Measurements from ENCODE around the gene PTPRR.

The PTPRR gene

DNA sequence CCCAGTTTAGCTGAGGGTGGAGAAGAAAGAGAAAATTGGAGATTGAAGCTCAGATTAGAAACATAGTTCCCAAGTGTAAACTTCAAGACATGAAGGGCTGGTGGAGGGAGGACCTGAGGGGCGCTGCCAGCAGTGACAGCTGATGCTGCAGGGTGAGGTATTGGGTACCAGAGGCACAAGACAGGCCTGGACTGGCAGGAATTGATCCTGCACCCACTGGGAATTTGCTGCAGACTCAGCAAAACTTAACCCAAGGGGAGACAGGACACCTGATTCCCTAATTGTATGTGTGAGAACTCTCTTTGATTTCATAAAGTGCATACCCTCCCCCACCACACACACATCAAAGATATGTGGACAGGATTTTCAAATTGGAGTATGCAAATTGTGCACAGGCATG lies 11.6 kb downstream of the PTPRR start:
- Histone ChIP-seq H3K36me3 (ENCODE audit: insufficient read depth, low read depth, low read length) (no peaks in the 10 kb centered on the region), H3K27me3 (ENCODE audit: insufficient read depth, low read length) (no peaks in the 10 kb centered on the region), H3K27ac (ENCODE audit: low read length) (no peak overlapping the region), H3K9me3 (ENCODE audit: insufficient read depth, low read depth, low read length) (no peaks in the 10 kb centered on the region), H3K4me1 (ENCODE audit: insufficient read depth, low read length) (peaks cover 7% of the 10 kb centered on the region), H3K4me3 (ENCODE audit: low read length) (no peak overlapping the region), H3K9ac (ENCODE audit: low read depth, low read length) (no peak overlapping the region)

- Histone ChIP-seq H3K27me3 (ENCODE audit: insufficient read depth, low read length) (no peaks in the 10 kb centered on the region), H3K27ac (ENCODE audit: low read length) (no peak overlapping the region), H3K9me3 (ENCODE audit: insufficient read depth, low read depth, low read length) (no peaks in the 10 kb centered on the region), H3K4me1 (ENCODE audit: insufficient read depth, low read length) (peaks cover 7% of the 10 kb centered on the region), H3K9ac (ENCODE audit: low read depth, low read length) (no peak overlapping the region), H3K4me3 (ENCODE audit: low read length) (no peak overlapping the region), H3K36me3 (ENCODE audit: insufficient read depth, low read depth, low read length) (no peaks in the 10 kb centered on the region)
Measured at GRCh38 chr12:70907412-70907811, 13.1 kb downstream of the PTPRR start.

DNA sequence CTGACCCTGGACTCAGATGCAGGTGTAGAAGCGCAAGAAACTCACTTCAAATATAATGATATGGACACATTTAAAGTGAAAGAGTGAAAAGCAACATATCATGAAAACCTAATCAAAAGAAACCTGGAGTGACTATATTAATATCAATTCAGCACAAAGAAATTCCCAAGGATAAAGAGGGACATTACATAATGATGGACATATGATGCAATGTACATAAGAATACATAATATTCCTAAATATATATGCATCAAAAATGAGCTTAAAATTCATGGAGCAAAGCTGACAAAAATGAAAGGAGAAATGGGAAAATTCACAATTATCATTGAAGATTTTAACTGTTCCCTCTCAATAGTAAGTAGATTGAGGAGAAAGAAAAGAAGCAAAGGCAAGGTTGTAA lies 24.6 kb downstream of the PTPRR start:
- Histone ChIP-seq H3K36me3 (ENCODE audit: insufficient read depth, low read depth, low read length) (no peaks in the 10 kb centered on the region), H3K27ac (ENCODE audit: low read length) (no peak overlapping the region), H3K4me3 (ENCODE audit: low read length) (no peak overlapping the region), H3K4me1 (ENCODE audit: insufficient read depth, low read length) (no peaks in the 10 kb centered on the region), H3K9me3 (ENCODE audit: insufficient read depth, low read depth, low read length) (no peaks in the 10 kb centered on the region), H3K9ac (ENCODE audit: low read depth, low read length) (no peak overlapping the region), H3K27me3 (ENCODE audit: insufficient read depth, low read length) (no peaks in the 10 kb centered on the region)

- Histone ChIP-seq H3K36me3 (ENCODE audit: insufficient read depth, low read depth, low read length) (no peaks in the 10 kb centered on the region), H3K4me1 (ENCODE audit: insufficient read depth, low read length) (no peaks in the 10 kb centered on the region), H3K4me3 (ENCODE audit: low read length) (no peak overlapping the region), H3K27me3 (ENCODE audit: insufficient read depth, low read length) (no peaks in the 10 kb centered on the region), H3K9ac (ENCODE audit: low read depth, low read length) (no peak overlapping the region), H3K27ac (ENCODE audit: low read length) (no peak overlapping the region), H3K9me3 (ENCODE audit: insufficient read depth, low read depth, low read length) (no peaks in the 10 kb centered on the region)
Measured at GRCh38 chr12:70892593-70892992, 27.9 kb downstream of the PTPRR start.

GRCh38 chr12:70890895-70891832 lies 29.4 kb downstream of the PTPRR start:
- Histone ChIP-seq H3K4me1 (ENCODE audit: insufficient read depth, low read length) (no peaks in the 10 kb centered on the region), H3K36me3 (ENCODE audit: insufficient read depth, low read depth, low read length) (no peaks in the 10 kb centered on the region), H3K27ac (ENCODE audit: low read length) (no peak overlapping the region), H3K9me3 (ENCODE audit: insufficient read depth, low read depth, low read length) (no peaks in the 10 kb centered on the region), H3K27me3 (ENCODE audit: insufficient read depth, low read length) (no peaks in the 10 kb centered on the region), H3K4me3 (ENCODE audit: low read length) (no peak overlapping the region), H3K9ac (ENCODE audit: low read depth, low read length) (no peak overlapping the region)

- H3K9ac ChIP-seq (ENCODE audit: low read depth, low read length), result no peak overlapping the region
- H3K27me3 ChIP-seq (ENCODE audit: insufficient read depth, low read length), result no peaks in the 10 kb centered on the region
- H3K4me1 ChIP-seq (ENCODE audit: insufficient read depth, low read length), result no peaks in the 10 kb centered on the region
- H3K27ac ChIP-seq (ENCODE audit: low read length), result no peak overlapping the region
- no peak overlapping the region for H3K4me3 ChIP-seq (ENCODE audit: low read length)
- H3K36me3 ChIP-seq (ENCODE audit: insufficient read depth, low read depth, low read length), result no peaks in the 10 kb centered on the region
- H3K9me3 ChIP-seq (ENCODE audit: insufficient read depth, low read depth, low read length), result no peaks in the 10 kb centered on the region
Measured at GRCh38 chr12:70885956-70886355, 34.6 kb downstream of the PTPRR start.

GRCh38 chr12:70883855-70884254 lies 36.7 kb downstream of the PTPRR start:
- no peaks in the 10 kb centered on the region for H3K9me3 ChIP-seq (ENCODE audit: insufficient read depth, low read depth, low read length)
- no peaks in the 10 kb centered on the region for H3K27me3 ChIP-seq (ENCODE audit: insufficient read depth, low read length)

GRCh38 chr12:70880744-70881143 lies 39.8 kb downstream of the PTPRR start:
- H3K9me3 ChIP-seq (ENCODE audit: insufficient read depth, low read depth, low read length), result no peaks in the 10 kb centered on the region
- no peaks in the 10 kb centered on the region for H3K4me1 ChIP-seq (ENCODE audit: insufficient read depth, low read length)
- no peaks in the 10 kb centered on the region for H3K36me3 ChIP-seq (ENCODE audit: insufficient read depth, low read depth, low read length)
- no peaks in the 10 kb centered on the region for H3K27me3 ChIP-seq (ENCODE audit: insufficient read depth, low read length)
- no peak overlapping the region for H3K4me3 ChIP-seq (ENCODE audit: low read length)
- no peak overlapping the region for H3K27ac ChIP-seq (ENCODE audit: low read length)
- H3K9ac ChIP-seq (ENCODE audit: low read depth, low read length), result no peak overlapping the region

More at GRCh38 chr12:70883855-70884254, 36.7 kb downstream of the PTPRR start:
- Histone ChIP-seq H3K9ac (ENCODE audit: low read depth, low read length) (no peak overlapping the region), H3K4me1 (ENCODE audit: insufficient read depth, low read length) (no peaks in the 10 kb centered on the region), H3K4me3 (ENCODE audit: low read length) (no peak overlapping the region), H3K36me3 (ENCODE audit: insufficient read depth, low read depth, low read length) (no peaks in the 10 kb centered on the region), H3K27ac (ENCODE audit: low read length) (no peak overlapping the region)

DNA sequence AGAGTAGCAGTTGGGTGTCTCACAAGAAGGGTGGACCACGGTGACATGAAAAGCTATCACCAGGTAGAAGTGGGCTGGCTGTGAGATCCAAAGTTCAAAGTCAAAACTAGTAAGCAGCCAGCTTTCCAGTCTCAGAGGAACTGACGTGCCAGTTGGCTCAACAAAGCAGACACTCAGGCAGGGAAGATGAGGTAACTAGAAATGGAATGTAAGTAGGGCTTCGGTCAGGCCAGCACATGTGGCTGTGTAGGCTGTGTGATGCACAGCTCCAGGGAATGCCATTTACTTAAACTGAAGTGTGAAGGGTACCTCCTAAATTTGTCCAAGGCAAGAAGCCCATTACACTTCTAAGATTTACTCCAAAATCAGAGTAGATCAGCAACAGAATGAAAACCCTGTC lies 43.6 kb downstream of the PTPRR start:
- Histone ChIP-seq H3K27me3 (ENCODE audit: insufficient read depth, low read length) (no peaks in the 10 kb centered on the region), H3K9ac (ENCODE audit: low read depth, low read length) (no peak overlapping the region), H3K36me3 (ENCODE audit: insufficient read depth, low read depth, low read length) (no peaks in the 10 kb centered on the region), H3K27ac (ENCODE audit: low read length) (no peak overlapping the region), H3K9me3 (ENCODE audit: insufficient read depth, low read depth, low read length) (no peaks in the 10 kb centered on the region), H3K4me3 (ENCODE audit: low read length) (no peak overlapping the region), H3K4me1 (ENCODE audit: insufficient read depth, low read length) (no peaks in the 10 kb centered on the region)

GRCh38 chr12:70875628-70876027 lies 44.9 kb downstream of the PTPRR start:
- Histone ChIP-seq H3K27ac (ENCODE audit: low read length) (no peak overlapping the region), H3K9me3 (ENCODE audit: insufficient read depth, low read depth, low read length) (no peaks in the 10 kb centered on the region), H3K4me3 (ENCODE audit: low read length) (no peak overlapping the region), H3K36me3 (ENCODE audit: insufficient read depth, low read depth, low read length) (no peaks in the 10 kb centered on the region), H3K9ac (ENCODE audit: low read depth, low read length) (no peak overlapping the region), H3K27me3 (ENCODE audit: insufficient read depth, low read length) (no peaks in the 10 kb centered on the region), H3K4me1 (ENCODE audit: insufficient read depth, low read length) (no peaks in the 10 kb centered on the region)

- Histone ChIP-seq H3K27me3 (ENCODE audit: insufficient read depth, low read length) (peaks cover 12% of the 10 kb centered on the region; the same call in 1 of the 2 replicates), H3K9me3 (ENCODE audit: insufficient read depth, low read depth, low read length) (no peaks in the 10 kb centered on the region), H3K27ac (ENCODE audit: low read length) (no peak overlapping the region), H3K4me3 (ENCODE audit: low read length) (no peak overlapping the region), H3K36me3 (ENCODE audit: insufficient read depth, low read depth, low read length) (no peaks in the 10 kb centered on the region), H3K4me1 (ENCODE audit: insufficient read depth, low read length) (peaks cover 5% of the 10 kb centered on the region), H3K9ac (ENCODE audit: low read depth, low read length) (no peak overlapping the region)
Measured at GRCh38 chr12:70854881-70855568, 65.5 kb downstream of the PTPRR start.

DNA sequence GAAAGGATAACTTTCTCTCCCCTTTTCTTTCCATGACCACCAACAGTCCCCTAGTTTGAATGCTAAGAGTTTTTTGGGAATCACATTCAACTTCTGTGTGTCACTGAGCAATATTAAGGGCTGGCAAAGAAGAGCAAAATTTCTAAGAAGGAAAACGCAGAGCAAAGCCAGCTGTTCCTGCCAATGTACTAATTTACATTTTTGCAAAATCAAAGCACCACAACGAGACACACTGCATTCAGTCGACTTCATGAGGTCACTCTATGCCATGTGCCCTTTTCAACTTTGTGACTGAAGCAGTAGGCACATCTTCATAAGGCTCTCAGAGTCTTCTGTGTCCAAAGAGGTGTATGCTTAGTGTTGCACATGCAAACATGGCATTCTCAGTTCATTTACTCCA lies 66.4 kb downstream of the PTPRR start:
- H3K36me3 ChIP-seq (ENCODE audit: insufficient read depth, low read depth, low read length), result no peaks in the 10 kb centered on the region
- no peak overlapping the region for H3K27ac ChIP-seq (ENCODE audit: low read length)
- H3K4me3 ChIP-seq (ENCODE audit: low read length), result no peak overlapping the region
- peaks cover 5% of the 10 kb centered on the region for H3K4me1 ChIP-seq (ENCODE audit: insufficient read depth, low read length)
- H3K9me3 ChIP-seq (ENCODE audit: insufficient read depth, low read depth, low read length), result no peaks in the 10 kb centered on the region
- no peak overlapping the region for H3K9ac ChIP-seq (ENCODE audit: low read depth, low read length)
- H3K27me3 ChIP-seq (ENCODE audit: insufficient read depth, low read length), result peaks cover 12% of the 10 kb centered on the region; the same call in 1 of the 2 replicates
